T-helper 9 cell (primary cell): ENCODE data around the gene SLC51A.
"Not testable (repeated sequence)": the region's sequence is repeated elsewhere in the genome, so short reads cannot be mapped to it uniquely, and the experiment has no call there.

Experiments
- DNase-seq: peaks from one replicate; pipeline ENCODE4 v3.0.0-alpha.2; 2020
- total RNA-seq, 2 donors: gene quantifications; one replicate each; lab custom pipeline; 2026; lab: John Stamatoyannopoulos, UW

The SLC51A gene
- 0 to 0.24 reads per million in 2 donors for total RNA-seq

GRCh38 chr3:196216089-196216564 lies at the start of gene SLC51A:
TSS of gene SLC51A (plus strand) at chr3:196216534. CDS start at chr3:196216713, 179 bp downstream.
- no peak for DNase-seq

GRCh38 chr3:196166741-196167140 lies 49.6 kb upstream of the SLC51A start:
- no peak for DNase-seq

GRCh38 chr3:196168808-196169391 lies 47.4 kb upstream of the SLC51A start:
- DNase-seq: no peak

GRCh38 chr3:196169836-196170240 lies 46.5 kb upstream of the SLC51A start:
- no peak for DNase-seq

- DNase-seq: not testable (repeated sequence)
Measured at GRCh38 chr3:196170296-196170695, 46.0 kb upstream of the SLC51A start.

- no peak for DNase-seq
Measured at GRCh38 chr3:196174652-196175051, 41.7 kb upstream of the SLC51A start.

- no peak for DNase-seq
Measured at GRCh38 chr3:196175116-196175625, 41.2 kb upstream of the SLC51A start.

GRCh38 chr3:196175722-196176121 lies 40.6 kb upstream of the SLC51A start:
- DNase-seq: no peak

- DNase-seq: no peak
Measured at GRCh38 chr3:196177567-196177966, 38.8 kb upstream of the SLC51A start.

GRCh38 chr3:196177967-196178366 lies 38.4 kb upstream of the SLC51A start:
- DNase-seq: no peak

- no peak for DNase-seq
Measured at GRCh38 chr3:196178993-196179379, 37.3 kb upstream of the SLC51A start.

- peak; percentile 62 for DNase-seq
Measured at GRCh38 chr3:196179380-196180308, 36.7 kb upstream of the SLC51A start.

GRCh38 chr3:196180346-196180745 lies 36.0 kb upstream of the SLC51A start:
- no peak for DNase-seq

GRCh38 chr3:196181127-196181546 lies 35.2 kb upstream of the SLC51A start:
- DNase-seq: no peak

GRCh38 chr3:196184169-196184432 lies 32.2 kb upstream of the SLC51A start:
- not testable (repeated sequence) for DNase-seq

- DNase-seq: no peak
Measured at GRCh38 chr3:196184881-196185280, 31.5 kb upstream of the SLC51A start.

- no peak for DNase-seq
Measured at GRCh38 chr3:196186651-196187573, 29.4 kb upstream of the SLC51A start.

GRCh38 chr3:196189566-196190347 lies 26.6 kb upstream of the SLC51A start:
- no peak for DNase-seq

GRCh38 chr3:196192036-196192523 lies 24.3 kb upstream of the SLC51A start:
- DNase-seq: peak; percentile 28

- no peak for DNase-seq
Measured at GRCh38 chr3:196192524-196193051, 23.7 kb upstream of the SLC51A start.

GRCh38 chr3:196193133-196193735 lies 23.1 kb upstream of the SLC51A start:
- DNase-seq: no peak
